SK-N-MC (cell line): ENCODE results near the gene ARID1B.

Source experiments
- EZH2 ChIP-seq: fragments of 200-600 bp; sonication (generic); IDR thresholded peaks from one replicate; pipeline ENCODE4 v1.6.1; 2017; ENCODE audit warnings: antibody characterized with exemption
- POLR2AphosphoS5 ChIP-seq: IDR thresholded peaks from 2 replicates; pipeline ENCODE4 v1.6.1; 2012; ENCODE audit warnings: mild to moderate bottlenecking, low read depth, low read length, borderline replicate concordance

- TF ChIP-seq EZH2: no peak
- TF ChIP-seq POLR2AphosphoS5: no peak
Measured at GRCh38 chr6:156880913-156881312, 103.7 kb downstream of the ARID1B start.
